MCF 10A (cell line): Measurements from ENCODE around the gene CD48. TPM values are rescaled to one million over a fixed set of nuclear protein-coding genes. Genes with fewer than 3 reads are reported as not detected.
A peak's percentile ranks its signal among the peaks of the same experiment; 100 is the strongest.
"Not testable (repeated sequence)": the region's sequence is repeated elsewhere in the genome, so short reads cannot be mapped to it uniquely, and the experiment has no call there.

Experiments
- BruUV-seq: library from RNA; stranded (reverse); fragments of 400-500 nt; replicated peaks from 2 replicates; lab custom pipeline; 2021; lab: Mats Ljungman, UMichigan
- CTCF ChIA-PET: fragments of 300-600 bp; sonication (Branson Sonifier 250); formaldehyde crosslinking; extraction: SDS; loops from one replicate; lab custom pipeline; 2021; ENCODE audit warnings: antibody characterized with exemption, inconsistent platforms; lab: Yijun Ruan, JAX
- POLR2A ChIA-PET: fragments of 300-600, 350-650 bp; sonication (Branson Sonifier 250); formaldehyde crosslinking; extraction: SDS; loops from one replicate; lab custom pipeline; 2020; ENCODE audit warnings: antibody characterized with exemption, inconsistent platforms; lab: Yijun Ruan, JAX
- DNase-seq: peaks from one replicate; pipeline ENCODE4 v3.0.0-alpha.2; 2018; ENCODE audit not compliant: unreplicated experiment
- H3K27ac Mint-ChIP-seq: one replicate; pipeline ENCODE4 v1.8.0; 2022; ENCODE audit warnings: mild to moderate bottlenecking, low read depth, mixed read lengths; ENCODE audit not compliant: unreplicated experiment
- H3K27me3 Mint-ChIP-seq: one replicate; pipeline ENCODE4 v1.8.0; 2022; ENCODE audit warnings: mixed read lengths; ENCODE audit not compliant: insufficient read depth, unreplicated experiment
- H3K36me3 Mint-ChIP-seq: one replicate; pipeline ENCODE4 v1.8.0; 2022; ENCODE audit warnings: mild to moderate bottlenecking, moderate library complexity, mixed read lengths; ENCODE audit not compliant: insufficient read depth, unreplicated experiment
- H3K4me1 Mint-ChIP-seq: one replicate; pipeline ENCODE4 v1.8.0; 2022; ENCODE audit warnings: mixed read lengths; ENCODE audit not compliant: insufficient read depth, unreplicated experiment
- H3K4me3 Mint-ChIP-seq: one replicate; pipeline ENCODE4 v1.8.0; 2022; ENCODE audit warnings: mild to moderate bottlenecking, moderate library complexity, mixed read lengths; ENCODE audit not compliant: unreplicated experiment
- H3K9me3 Mint-ChIP-seq: one replicate; pipeline ENCODE4 v1.8.0; 2022; ENCODE audit warnings: mixed read lengths; ENCODE audit not compliant: unreplicated experiment
- CTCF ChIP-seq: fragments of 200-600 bp; IDR thresholded peaks from one replicate; pipeline ENCODE4 v1.8.0; 2022; ENCODE audit warnings: antibody characterized with exemption, mild to moderate bottlenecking; ENCODE audit not compliant: unreplicated experiment
- intact Hi-C: fragments of 100-400 bp; cut with micrococcal nuclease; formaldehyde crosslinking; loops from 2 replicates; pipeline ENCODE4 v1.14.1; 2022
- total RNA-seq: library from RNA; stranded (reverse); gene quantifications from 2 replicates; pipeline ENCODE4 v1.2.3, GENCODE V29; 2022

The CD48 gene
- total RNA-seq, 1 experiment from 2014 or later: not detected

GRCh38 chr1:160704250-160704649, 7.4 kb downstream of the CD48 start:
- DNase-seq: peak; percentile 64
- no peak for TF ChIP-seq CTCF
- H3K4me3 Mint-ChIP-seq: no peak overlapping the region
- intact Hi-C loops: no loop called here
- H3K4me1 Mint-ChIP-seq: no peaks in the 10 kb centered on the region
- no peaks in the 10 kb centered on the region for H3K9me3 Mint-ChIP-seq
- ChIA-PET POLR2A (interaction anchor here (0.6 kb wide), 2 partner anchors 19 to 21 kb away, joined by 3 read pairs; no protein-coding TSS in a partner anchor), CTCF (interaction anchor here (0.7 to 2.6 kb wide), 3 partner anchors 22 to 30 kb away, joined by 3 to 16 read pairs (median 8); no protein-coding TSS in a partner anchor)
- no TSS peak for BruUV-seq
- H3K27ac Mint-ChIP-seq: no peak overlapping the region
- peaks cover 13% of the 10 kb centered on the region for H3K27me3 Mint-ChIP-seq
- no peaks in the 10 kb centered on the region for H3K36me3 Mint-ChIP-seq

GRCh38 chr1:160702100-160702499, 9.5 kb downstream of the CD48 start:
- Mint-ChIP-seq H3K27me3 (peaks cover 13% of the 10 kb centered on the region), H3K9me3 (no peaks in the 10 kb centered on the region), H3K4me1 (no peaks in the 10 kb centered on the region), H3K36me3 (no peaks in the 10 kb centered on the region), H3K4me3 (no peak overlapping the region), H3K27ac (no peak overlapping the region)
- no TSS peak for BruUV-seq
- CTCF ChIA-PET: interaction anchor here (0.7 to 1.0 kb wide), 3 partner anchors 18 to 126 kb away, joined by 3 to 5 read pairs (median 3); no protein-coding TSS in a partner anchor
- intact Hi-C loops: no loop called here
- TF ChIP-seq CTCF: no peak
- no peak for DNase-seq
- POLR2A ChIA-PET: no interaction called here

- intact Hi-C loops, H3K27ac Mint-ChIP-seq, H3K36me3 Mint-ChIP-seq, BruUV-seq, H3K27me3 Mint-ChIP-seq, H3K4me1 Mint-ChIP-seq, H3K4me3 Mint-ChIP-seq, DNase-seq, POLR2A ChIA-PET, H3K9me3 Mint-ChIP-seq: not testable (repeated sequence)
- CTCF ChIA-PET: interaction anchor here (0.6 kb wide), 2 partner anchors 56 to 243 kb away, joined by 3 to 4 read pairs; no protein-coding TSS in a partner anchor
- peak; percentile 19 for TF ChIP-seq CTCF
Observed at GRCh38 chr1:160692390-160692789, 19.2 kb downstream of the CD48 start.

- ChIA-PET POLR2A (interaction anchor here (0.6 kb wide), 3 partner anchors 189 to 336 kb away, joined by 3 to 4 read pairs (median 4); partner anchors contain the start of gene F11R), CTCF (interaction anchor here (0.6 to 4.7 kb wide), 6 partner anchors 10 to 305 kb away, joined by 3 to 40 read pairs (median 4); no protein-coding TSS in a partner anchor)
- DNase-seq: no peak
- H3K27ac Mint-ChIP-seq: no peak overlapping the region
- no TSS peak for BruUV-seq
- no peaks in the 10 kb centered on the region for H3K27me3 Mint-ChIP-seq
- intact Hi-C loops: no loop called here
- TF ChIP-seq CTCF: no peak
- H3K4me3 Mint-ChIP-seq: no peak overlapping the region
- H3K36me3 Mint-ChIP-seq: no peaks in the 10 kb centered on the region
- H3K9me3 Mint-ChIP-seq: peaks cover 17% of the 10 kb centered on the region
- no peaks in the 10 kb centered on the region for H3K4me1 Mint-ChIP-seq
Observed at GRCh38 chr1:160685266-160685665, 26.4 kb downstream of the CD48 start.
